ENCODE data around the gene FBN1. TPM values are rescaled to one million over a fixed set of nuclear protein-coding genes. Genes with fewer than 3 reads are reported as not detected.

Gene FBN1
- total RNA-seq, 2 donors from 2014 or later = 5.5 to 5.9 TPM

DNA sequence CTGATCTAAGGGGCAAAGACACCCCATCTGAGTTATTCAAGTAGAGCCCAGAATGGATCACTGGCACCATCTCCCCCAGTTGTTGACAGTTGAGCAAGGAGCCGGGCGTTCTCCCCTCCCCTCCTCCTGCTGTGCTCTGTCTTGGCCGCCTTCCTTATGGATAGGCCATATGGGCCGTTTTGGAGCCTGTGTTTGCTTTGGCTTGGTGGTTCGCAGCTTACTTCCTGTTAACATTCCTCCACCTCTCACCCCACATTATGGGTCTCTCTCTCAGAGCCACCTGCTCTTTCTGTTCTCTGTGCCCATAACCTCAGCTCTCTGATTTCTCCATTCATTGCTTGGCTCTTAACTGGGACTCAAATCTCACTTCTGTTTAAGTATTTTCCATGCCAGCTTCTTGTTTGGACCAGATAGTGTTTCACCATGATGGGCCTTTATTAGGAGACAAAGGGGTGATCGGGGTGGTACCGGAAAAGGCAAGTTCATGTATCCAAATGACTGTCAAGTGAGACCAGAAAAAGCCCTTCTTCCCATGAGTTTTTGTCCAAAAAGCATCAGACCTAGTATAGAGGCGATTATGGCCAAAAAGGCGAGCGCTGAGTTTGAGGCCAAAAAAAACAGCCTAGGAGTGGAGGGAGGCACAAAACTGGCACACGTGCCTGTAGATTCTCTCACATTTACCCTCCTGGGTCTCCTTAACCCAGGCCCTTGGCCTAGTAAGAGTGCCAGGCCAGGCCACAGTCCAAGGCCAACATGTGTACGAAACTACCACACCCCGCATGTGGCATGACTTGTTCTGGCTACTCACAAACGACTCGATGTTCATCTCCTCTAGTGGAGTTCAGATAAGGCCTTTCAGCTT is 251.6 kb downstream of the FBN1 start:
- H3K4me1 ChIP-seq (ENCODE audit: control insufficient read depth, insufficient read depth, low read length) = no peaks in the 10 kb centered on the region
- Mint-ChIP-seq H3K4me3 (no peak overlapping the region), H3K27me3 (ENCODE audit: insufficient read depth) (no peaks in the 10 kb centered on the region), H3K4me1 (peaks cover 6% of the 10 kb centered on the region), H3K36me3 (ENCODE audit: low read depth) (no peaks in the 10 kb centered on the region), H3K9me3 (no peaks in the 10 kb centered on the region), H3K27ac (no peak overlapping the region)
- TF ChIP-seq CTCF (conservative IDR thresholded peaks at IDR 0.05) = no peak
- no peaks in the 10 kb centered on the region for H3K36me3 ChIP-seq (ENCODE audit: control insufficient read depth, insufficient read depth, low read length)
- H3K4me3 ChIP-seq (ENCODE audit: low read length) = no peak overlapping the region
- no peaks in the 10 kb centered on the region for H3K27me3 ChIP-seq (ENCODE audit: control insufficient read depth, insufficient read depth, low read length, poor library complexity, severe bottlenecking)
- no peaks in the 10 kb centered on the region for H3K9me3 ChIP-seq (ENCODE audit: control insufficient read depth, low read length)
- 96% methylated on average over 11 to 15 of the region's 15 CpGs for WGBS, 2 experiments (ENCODE audit: insufficient coverage in 1 of 2, insufficient read length in 1 of 2)
- H3K27ac ChIP-seq (ENCODE audit: low read depth, low read length) = no peak overlapping the region
- DNase-seq = no peak
- H3K9ac ChIP-seq (ENCODE audit: extremely low read depth, low read length, poor library complexity, severe bottlenecking) = no peak overlapping the region

GRCh38 chr15:48392356-48392755 is 253.2 kb downstream of the FBN1 start:
- WGBS, 2 experiments (ENCODE audit: insufficient coverage in 1 of 2, insufficient read length in 1 of 2) = 70 to 71% methylated on average over 3 to 4 of the region's 4 CpGs
- no peak overlapping the region for H3K27ac ChIP-seq (ENCODE audit: low read depth, low read length)
- no peaks in the 10 kb centered on the region for H3K27me3 ChIP-seq (ENCODE audit: control insufficient read depth, insufficient read depth, low read length, poor library complexity, severe bottlenecking)
- no peak for DNase-seq
- Mint-ChIP-seq H3K36me3 (ENCODE audit: low read depth) (no peaks in the 10 kb centered on the region), H3K4me3 (no peak overlapping the region), H3K27ac (no peak overlapping the region), H3K9me3 (no peaks in the 10 kb centered on the region), H3K4me1 (peaks cover 6% of the 10 kb centered on the region), H3K27me3 (ENCODE audit: insufficient read depth) (no peaks in the 10 kb centered on the region)
- no peaks in the 10 kb centered on the region for H3K4me1 ChIP-seq (ENCODE audit: control insufficient read depth, insufficient read depth, low read length)
- TF ChIP-seq CTCF (conservative IDR thresholded peaks at IDR 0.05) = no peak
- H3K9me3 ChIP-seq (ENCODE audit: control insufficient read depth, low read length) = no peaks in the 10 kb centered on the region
- no peak overlapping the region for H3K9ac ChIP-seq (ENCODE audit: extremely low read depth, low read length, poor library complexity, severe bottlenecking)
- no peak overlapping the region for H3K4me3 ChIP-seq (ENCODE audit: low read length)
- H3K36me3 ChIP-seq (ENCODE audit: control insufficient read depth, insufficient read depth, low read length) = no peaks in the 10 kb centered on the region

DNA sequence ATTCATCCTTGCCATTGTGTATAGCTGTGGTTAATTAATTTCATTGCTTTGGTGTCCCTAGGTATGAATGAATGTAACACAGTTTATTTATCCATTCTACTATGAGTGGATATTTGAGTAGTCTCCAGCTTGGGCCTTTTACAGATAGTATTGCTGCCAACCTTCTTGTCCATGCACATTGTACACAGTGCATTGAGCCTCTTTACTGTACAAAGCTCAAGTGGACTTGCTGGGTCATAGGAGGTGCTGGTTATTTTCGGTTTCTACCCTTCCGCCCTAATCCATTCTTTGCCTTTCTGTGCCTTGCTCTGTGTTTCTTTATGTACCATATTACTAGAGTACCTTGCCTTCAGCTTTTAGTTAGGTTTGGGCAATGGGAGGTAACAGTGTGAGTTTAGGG is 253.6 kb downstream of the FBN1 start:
- Histone ChIP-seq H3K27ac (ENCODE audit: low read depth, low read length) (no peak overlapping the region), H3K9ac (ENCODE audit: extremely low read depth, low read length, poor library complexity, severe bottlenecking) (no peak overlapping the region), H3K4me1 (ENCODE audit: control insufficient read depth, insufficient read depth, low read length) (no peaks in the 10 kb centered on the region), H3K27me3 (ENCODE audit: control insufficient read depth, insufficient read depth, low read length, poor library complexity, severe bottlenecking) (no peaks in the 10 kb centered on the region), H3K4me3 (ENCODE audit: low read length) (no peak overlapping the region), H3K36me3 (ENCODE audit: control insufficient read depth, insufficient read depth, low read length) (no peaks in the 10 kb centered on the region), H3K9me3 (ENCODE audit: control insufficient read depth, low read length) (no peaks in the 10 kb centered on the region)
- no peak overlapping the region for H3K4me3 Mint-ChIP-seq
- H3K9me3 Mint-ChIP-seq = no peaks in the 10 kb centered on the region
- no peaks in the 10 kb centered on the region for H3K27me3 Mint-ChIP-seq (ENCODE audit: insufficient read depth)
- H3K27ac Mint-ChIP-seq = no peak overlapping the region
- peaks cover 6% of the 10 kb centered on the region for H3K4me1 Mint-ChIP-seq
- TF ChIP-seq CTCF (conservative IDR thresholded peaks at IDR 0.05) = no peak
- DNase-seq = no peak
- no peaks in the 10 kb centered on the region for H3K36me3 Mint-ChIP-seq (ENCODE audit: low read depth)
- WGBS, 2 experiments (ENCODE audit: insufficient coverage in 1 of 2, insufficient read length in 1 of 2) = 97% methylated on average over 2 of the region's 2 CpGs; no CpG with 5 or more reads in 1 of the 2 experiments
